Activated T-cell treated with anti-CD3 and anti-CD28 coated beads, Interleukin-2, amount 50 U/mL, for 24 hours (primary cell): Measurements from ENCODE around the gene P2RX5.
"Not testable (repeated sequence)": the region's sequence is repeated elsewhere in the genome, so short reads cannot be mapped to it uniquely, and the experiment has no call there.

Experiments
- DNase-seq: peaks from one replicate; pipeline ENCODE4 v3.0.0-alpha.2; 2020
- H3K27ac Mint-ChIP-seq: 2 replicates; pipeline ENCODE4 v1.8.0; 2020; ENCODE audit warnings: mild to moderate bottlenecking, mixed read lengths
- H3K27me3 Mint-ChIP-seq: 2 replicates; pipeline ENCODE4 v1.8.0; 2020; ENCODE audit warnings: mixed read lengths
- H3K36me3 Mint-ChIP-seq: 2 replicates; pipeline ENCODE4 v1.8.0; 2020; ENCODE audit warnings: low read depth, mixed read lengths
- H3K4me1 Mint-ChIP-seq: 2 replicates; pipeline ENCODE4 v1.8.0; 2020; ENCODE audit warnings: low read depth, mixed read lengths
- H3K4me3 Mint-ChIP-seq: 2 replicates; pipeline ENCODE4 v1.8.0; 2020; ENCODE audit warnings: mild to moderate bottlenecking, moderate library complexity, mixed read lengths
- H3K9me3 Mint-ChIP-seq: 2 replicates; pipeline ENCODE4 v1.8.0; 2020; ENCODE audit warnings: mixed read lengths

Gene P2RX5, protein sequence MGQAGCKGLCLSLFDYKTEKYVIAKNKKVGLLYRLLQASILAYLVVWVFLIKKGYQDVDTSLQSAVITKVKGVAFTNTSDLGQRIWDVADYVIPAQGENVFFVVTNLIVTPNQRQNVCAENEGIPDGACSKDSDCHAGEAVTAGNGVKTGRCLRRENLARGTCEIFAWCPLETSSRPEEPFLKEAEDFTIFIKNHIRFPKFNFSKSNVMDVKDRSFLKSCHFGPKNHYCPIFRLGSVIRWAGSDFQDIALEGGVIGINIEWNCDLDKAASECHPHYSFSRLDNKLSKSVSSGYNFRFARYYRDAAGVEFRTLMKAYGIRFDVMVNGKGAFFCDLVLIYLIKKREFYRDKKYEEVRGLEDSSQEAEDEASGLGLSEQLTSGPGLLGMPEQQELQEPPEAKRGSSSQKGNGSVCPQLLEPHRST

DNA sequence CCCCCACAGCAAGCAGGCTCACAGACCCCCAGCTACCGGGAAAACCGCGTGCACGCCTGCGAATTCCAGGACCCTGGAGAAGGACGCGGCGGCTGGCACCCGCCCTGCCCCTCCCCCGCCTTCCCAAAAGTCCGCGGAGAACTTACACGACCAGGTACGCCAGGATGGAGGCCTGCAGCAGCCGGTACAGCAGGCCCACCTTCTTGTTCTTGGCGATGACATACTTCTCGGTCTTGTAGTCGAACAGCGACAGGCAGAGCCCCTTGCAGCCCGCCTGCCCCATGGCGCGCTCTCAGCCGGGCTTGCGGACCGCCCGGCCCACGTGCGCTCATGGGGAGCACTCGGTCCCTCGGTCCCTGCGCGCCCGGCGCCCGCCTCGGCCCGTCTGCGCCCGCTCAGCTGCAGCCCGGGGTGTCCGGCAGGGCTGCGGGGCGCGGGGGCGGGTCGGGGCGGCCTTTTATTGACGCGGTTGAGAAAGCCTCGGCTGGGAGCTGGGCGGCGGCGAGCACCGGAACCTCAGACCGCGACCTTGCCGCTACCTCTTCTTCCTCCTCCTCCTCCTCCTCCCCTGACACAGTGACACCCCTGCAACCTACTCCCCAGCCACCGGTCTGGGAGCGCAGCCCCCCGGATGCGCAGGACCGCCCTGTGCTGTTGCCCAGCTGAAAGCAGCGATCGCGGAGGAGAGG, at the start of gene P2RX5:
Gene P2RX5 (minus strand): TSS at position 433 of the 689 bp plus-strand sequence. CDS start 150 bp downstream, at position 283.
- peak within 1 kb of the TSS; percentile 86 for H3K4me3 Mint-ChIP-seq
- H3K4me1 Mint-ChIP-seq = peaks cover 22% of the 10 kb centered on the region

DNA sequence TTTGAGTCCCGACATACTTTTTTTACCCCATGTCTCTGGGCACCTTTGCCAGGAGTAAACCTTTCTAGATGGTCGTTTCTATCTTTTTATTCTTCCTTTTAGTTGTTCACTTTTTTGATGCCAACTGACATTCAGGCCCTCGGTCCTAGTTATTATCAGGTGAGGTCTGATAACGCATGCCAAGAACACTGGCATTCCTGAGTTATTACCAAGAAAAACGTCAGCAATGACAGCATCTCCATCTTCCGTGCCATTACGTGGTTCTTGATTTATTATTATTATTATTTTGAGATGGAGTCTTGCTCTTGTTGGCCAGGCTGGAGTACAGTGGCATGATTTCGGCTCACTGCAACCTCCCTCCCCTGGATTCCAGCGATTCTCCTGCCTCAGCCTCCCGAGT, 49.1 kb upstream of the P2RX5 start:
- Mint-ChIP-seq H3K4me1 (peaks cover 30% of the 10 kb centered on the region), H3K9me3 (no peaks in the 10 kb centered on the region), H3K27me3 (no peaks in the 10 kb centered on the region), H3K4me3 (no peak overlapping the region), H3K36me3 (peaks cover 1% of the 10 kb centered on the region), H3K27ac (no peak overlapping the region)
- no peak for DNase-seq

More for the DNA sequence above, at the start of gene P2RX5:
- Mint-ChIP-seq H3K9me3 (peaks cover 4% of the 10 kb centered on the region), H3K27me3 (no peaks in the 10 kb centered on the region), H3K27ac (peak within 1 kb of the TSS; percentile 85), H3K36me3 (peaks cover 20% of the 10 kb centered on the region)
- DNase-seq = peak; percentile 74

DNA sequence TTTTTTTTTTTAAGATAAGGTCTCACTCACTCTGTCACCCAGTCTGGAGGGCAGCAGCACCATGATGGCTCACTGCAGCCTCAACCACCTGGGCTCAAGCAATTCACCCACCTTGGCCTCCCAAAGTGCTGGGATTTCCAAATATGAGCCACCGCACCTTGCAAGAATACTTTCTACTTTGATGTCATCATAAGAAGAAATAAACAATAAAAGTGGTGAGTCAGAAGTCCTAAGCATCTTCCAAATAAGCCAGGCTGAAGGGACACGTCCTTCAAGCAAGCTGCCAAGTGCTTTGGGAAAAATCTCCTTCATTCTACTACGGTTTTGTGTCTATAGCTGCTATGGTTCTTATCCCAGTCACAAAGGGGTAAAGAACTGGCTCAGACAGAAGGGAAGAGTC, 48.1 kb upstream of the P2RX5 start:
- H3K27ac Mint-ChIP-seq = no peak overlapping the region
- no peaks in the 10 kb centered on the region for H3K27me3 Mint-ChIP-seq
- H3K9me3 Mint-ChIP-seq = no peaks in the 10 kb centered on the region
- no peak overlapping the region for H3K4me3 Mint-ChIP-seq
- H3K36me3 Mint-ChIP-seq = peaks cover 1% of the 10 kb centered on the region
- H3K4me1 Mint-ChIP-seq = peaks cover 35% of the 10 kb centered on the region
- DNase-seq = no peak

DNA sequence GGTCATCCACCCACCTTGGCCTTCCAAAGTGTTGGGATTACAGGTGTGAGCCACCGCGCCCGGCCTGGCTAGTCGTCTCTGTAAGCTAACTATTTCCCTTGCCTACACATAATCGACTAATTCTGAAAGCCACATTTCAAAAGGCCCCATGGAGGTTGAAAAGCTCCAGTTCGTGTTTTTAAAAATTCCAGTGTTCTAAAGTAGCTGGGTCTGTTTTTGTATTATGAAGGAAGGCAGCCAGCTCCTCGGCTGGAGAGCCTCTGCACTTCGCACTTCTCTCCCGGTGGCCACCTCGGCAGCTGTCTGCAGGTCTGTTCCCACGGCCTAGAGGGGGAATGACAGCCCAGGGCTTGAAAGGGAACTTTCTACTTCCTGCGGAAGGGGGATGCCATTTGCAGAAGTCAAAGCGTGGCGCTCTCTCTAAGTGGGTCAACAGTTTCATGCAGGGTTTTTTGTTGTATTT, 44.7 kb upstream of the P2RX5 start:
- no peaks in the 10 kb centered on the region for H3K9me3 Mint-ChIP-seq
- H3K27me3 Mint-ChIP-seq = no peaks in the 10 kb centered on the region
- peak overlapping the region; percentile 6 for H3K4me3 Mint-ChIP-seq
- peak; percentile 62 for DNase-seq
- peaks cover 47% of the 10 kb centered on the region for H3K4me1 Mint-ChIP-seq
- H3K36me3 Mint-ChIP-seq = peaks cover 1% of the 10 kb centered on the region
- peak overlapping the region; percentile 75 for H3K27ac Mint-ChIP-seq

DNA sequence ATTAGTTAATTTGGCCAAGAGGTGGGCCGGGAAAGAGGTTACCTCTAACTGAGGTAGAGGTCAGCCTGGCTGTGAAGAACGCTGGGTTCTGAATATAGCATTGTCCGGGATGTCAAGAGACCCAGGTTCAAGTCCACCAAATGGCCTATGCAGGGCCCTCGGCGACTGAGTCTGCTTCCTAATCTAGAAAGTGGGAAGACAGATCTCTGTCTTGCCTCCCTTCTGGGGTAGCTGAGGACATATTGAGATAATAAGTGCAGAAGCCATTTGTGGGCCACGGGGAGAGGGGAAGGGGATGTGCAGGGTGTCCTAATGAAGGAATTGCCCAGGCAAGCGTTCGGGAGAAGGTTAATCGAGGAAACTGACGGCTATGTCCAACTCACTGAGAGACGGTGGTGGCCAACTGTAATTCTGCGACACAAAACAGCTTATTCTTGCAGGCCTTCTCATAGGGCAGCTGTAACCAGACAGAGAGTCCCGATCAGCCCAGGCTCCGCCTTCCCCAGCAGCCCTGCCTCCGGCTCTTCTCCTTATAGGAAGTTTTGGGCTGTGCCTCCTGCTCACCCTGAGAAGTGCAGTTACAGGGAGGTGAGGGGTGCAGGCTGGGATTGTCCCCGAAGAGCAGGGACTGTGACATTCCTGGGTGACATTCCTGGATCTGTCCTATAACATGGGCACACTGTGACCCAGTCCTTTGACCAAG, 43.6 kb upstream of the P2RX5 start:
- DNase-seq = no peak
- peaks cover 1% of the 10 kb centered on the region for H3K36me3 Mint-ChIP-seq
- H3K27ac Mint-ChIP-seq = peak overlapping the region; percentile 5
- no peak overlapping the region for H3K4me3 Mint-ChIP-seq
- H3K27me3 Mint-ChIP-seq = no peaks in the 10 kb centered on the region
- no peaks in the 10 kb centered on the region for H3K9me3 Mint-ChIP-seq
- peaks cover 47% of the 10 kb centered on the region for H3K4me1 Mint-ChIP-seq

DNA sequence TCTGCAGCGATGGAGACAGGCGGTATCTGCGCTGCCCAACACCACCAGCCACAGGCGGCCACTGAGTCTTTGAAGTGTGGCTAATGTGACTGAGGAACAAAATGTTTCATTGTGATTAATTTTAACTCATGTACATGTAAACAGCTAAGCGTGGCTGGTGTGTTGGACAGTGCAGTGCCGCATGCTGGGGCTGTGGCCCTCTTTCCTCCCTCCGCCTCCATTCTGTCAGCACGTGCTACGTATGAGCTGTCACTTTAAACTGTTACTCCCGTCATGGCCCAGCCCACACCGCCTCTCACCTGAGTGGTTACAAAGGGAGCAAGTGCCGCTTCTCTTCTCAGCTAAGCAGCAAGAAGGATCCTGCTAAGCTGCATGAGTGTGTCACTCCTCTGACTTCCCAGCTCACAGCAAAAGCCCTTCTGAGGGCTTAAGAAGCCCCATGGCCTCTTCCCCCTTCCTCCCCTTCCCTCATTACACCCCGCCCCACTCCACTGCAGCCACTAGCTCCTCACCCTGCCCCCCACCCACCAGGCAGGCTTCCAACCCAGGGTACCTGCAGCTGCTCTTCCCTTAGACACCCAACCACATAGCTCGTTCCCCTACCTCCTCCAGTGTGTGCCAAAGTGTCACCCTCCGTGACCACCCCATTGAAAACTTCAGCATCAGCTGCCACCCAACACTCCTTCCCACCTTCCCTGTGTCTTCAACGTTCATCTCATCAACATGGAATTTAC, 42.8 kb upstream of the P2RX5 start:
- H3K27ac Mint-ChIP-seq = peak overlapping the region; percentile 61
- peaks cover 44% of the 10 kb centered on the region for H3K4me1 Mint-ChIP-seq
- DNase-seq = peak; percentile 80
- no peaks in the 10 kb centered on the region for H3K27me3 Mint-ChIP-seq
- H3K36me3 Mint-ChIP-seq = peaks cover 1% of the 10 kb centered on the region
- H3K9me3 Mint-ChIP-seq = no peaks in the 10 kb centered on the region
- no peak overlapping the region for H3K4me3 Mint-ChIP-seq

DNA sequence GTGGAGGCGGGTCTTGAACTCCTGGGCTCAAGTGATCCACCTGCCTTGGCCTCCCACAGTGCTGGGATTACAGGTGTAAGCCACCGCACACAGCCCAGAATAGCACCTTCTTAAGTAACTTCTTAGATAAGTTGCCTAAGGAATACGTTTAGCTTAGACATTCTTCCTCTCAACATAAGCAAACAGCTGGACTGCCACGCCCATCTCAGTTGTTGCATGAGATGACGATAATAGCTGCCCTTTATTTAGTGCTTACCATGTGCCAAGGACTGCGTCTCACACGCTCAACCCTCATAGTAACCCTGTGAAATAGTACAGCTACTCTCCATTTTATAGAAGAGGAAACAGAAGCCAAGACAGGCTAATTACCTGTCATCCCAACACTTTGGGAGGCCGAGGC, 39.6 kb upstream of the P2RX5 start:
- Mint-ChIP-seq H3K4me3 (no peak overlapping the region), H3K4me1 (peaks cover 31% of the 10 kb centered on the region), H3K27ac (no peak overlapping the region), H3K9me3 (no peaks in the 10 kb centered on the region), H3K27me3 (no peaks in the 10 kb centered on the region), H3K36me3 (no peaks in the 10 kb centered on the region)
- no peak for DNase-seq

DNA sequence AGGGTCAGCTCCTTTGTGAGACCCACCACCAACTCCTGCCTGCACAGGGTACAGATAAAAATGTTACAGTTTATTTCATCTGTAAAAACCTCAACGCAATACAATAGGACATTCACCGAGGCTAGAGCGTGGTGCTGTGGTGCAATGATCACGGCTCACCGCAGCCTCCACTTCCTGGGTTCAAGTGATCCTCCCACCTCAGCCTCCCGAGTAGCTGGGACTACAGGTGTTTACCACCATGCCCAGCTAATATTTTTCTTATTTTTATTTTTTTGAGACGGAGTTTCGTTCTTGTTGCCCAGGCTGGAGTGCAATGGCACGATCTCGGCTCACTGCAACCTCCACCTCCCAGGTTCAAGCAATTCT, 38.9 kb upstream of the P2RX5 start:
- H3K27me3 Mint-ChIP-seq = not testable (repeated sequence)

DNA sequence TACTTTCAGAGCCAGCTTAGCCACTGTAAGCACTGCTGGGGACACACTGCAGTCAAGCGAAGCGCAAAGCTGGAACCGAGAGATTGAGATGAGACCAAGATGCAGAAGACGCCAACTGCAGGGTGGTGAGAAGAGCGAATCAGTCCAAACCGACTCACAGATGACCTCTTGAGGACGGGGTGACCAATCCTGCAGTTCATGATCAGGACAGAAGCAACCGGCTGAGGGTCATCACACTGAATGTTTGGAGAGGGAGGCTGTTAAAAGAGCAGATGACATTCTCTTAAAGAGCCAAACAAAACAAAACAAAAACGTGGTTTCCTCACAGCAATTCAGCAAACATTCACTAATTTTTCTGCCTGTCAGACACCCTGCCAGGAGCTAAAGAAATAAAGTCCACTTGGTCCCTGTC, 36.3 kb upstream of the P2RX5 start:
- H3K9me3 Mint-ChIP-seq = no peaks in the 10 kb centered on the region
- no peaks in the 10 kb centered on the region for H3K27me3 Mint-ChIP-seq
- no peak for DNase-seq
- H3K27ac Mint-ChIP-seq = no peak overlapping the region
- H3K4me1 Mint-ChIP-seq = peaks cover 2% of the 10 kb centered on the region
- no peak overlapping the region for H3K4me3 Mint-ChIP-seq
- peaks cover 19% of the 10 kb centered on the region for H3K36me3 Mint-ChIP-seq

More for the DNA sequence above, 38.9 kb upstream of the P2RX5 start:
- not testable (repeated sequence) for DNase-seq, H3K9me3 Mint-ChIP-seq, H3K27ac Mint-ChIP-seq, H3K4me3 Mint-ChIP-seq, H3K36me3 Mint-ChIP-seq
- peaks cover 25% of the 10 kb centered on the region for H3K4me1 Mint-ChIP-seq

DNA sequence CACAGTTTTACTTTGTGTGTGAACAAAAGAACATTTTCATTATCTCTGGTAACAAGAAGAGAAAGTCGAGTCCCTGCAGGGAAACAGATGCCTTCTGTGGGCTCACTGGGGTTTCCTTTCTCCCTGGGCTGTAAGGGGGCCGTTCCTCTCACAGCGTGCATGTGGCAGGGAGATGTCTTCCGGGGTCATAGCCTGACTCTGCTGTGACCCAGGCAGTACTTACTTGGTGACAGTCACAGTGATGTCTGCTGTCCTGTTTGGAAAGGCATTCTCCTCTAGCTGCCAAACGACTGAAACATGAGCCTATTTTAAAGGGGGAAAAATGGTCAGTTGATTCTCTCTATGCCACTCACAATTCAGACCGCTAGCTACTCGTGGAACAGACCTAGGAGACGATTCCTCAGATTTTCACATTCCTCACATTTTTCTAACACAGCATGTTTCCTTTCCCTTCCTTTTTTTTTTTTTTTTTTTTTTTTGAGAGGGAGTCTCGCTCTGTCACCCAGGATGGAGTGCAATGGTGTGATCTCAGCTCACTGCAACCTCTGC, 35.0 kb upstream of the P2RX5 start:
- peaks cover 9% of the 10 kb centered on the region for H3K4me1 Mint-ChIP-seq
- no peak overlapping the region for H3K27ac Mint-ChIP-seq
- no peaks in the 10 kb centered on the region for H3K9me3 Mint-ChIP-seq
- H3K36me3 Mint-ChIP-seq = peaks cover 30% of the 10 kb centered on the region
- no peak for DNase-seq
- no peaks in the 10 kb centered on the region for H3K27me3 Mint-ChIP-seq
- no peak overlapping the region for H3K4me3 Mint-ChIP-seq

DNA sequence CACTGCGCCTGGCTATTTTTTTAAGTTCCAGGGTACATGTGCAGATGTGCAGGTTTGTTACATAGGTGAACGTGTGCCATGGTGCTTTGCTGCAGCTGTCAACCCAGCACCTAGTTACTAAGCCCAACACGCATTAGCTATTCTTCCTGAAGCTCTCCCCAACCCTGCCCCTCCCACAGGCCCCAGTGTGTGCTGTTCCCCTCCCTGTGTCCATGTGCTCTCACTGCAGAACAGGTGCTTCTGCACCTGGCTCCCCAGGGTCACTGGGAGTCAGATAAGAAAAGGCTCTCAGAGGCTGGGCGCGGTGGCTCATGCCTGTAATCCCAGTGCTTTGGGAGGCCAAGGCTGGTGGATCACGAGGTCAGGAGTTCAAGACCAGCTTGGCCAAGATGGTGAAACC, 33.9 kb upstream of the P2RX5 start:
- H3K27me3 Mint-ChIP-seq = no peaks in the 10 kb centered on the region
- no peak overlapping the region for H3K27ac Mint-ChIP-seq
- no peaks in the 10 kb centered on the region for H3K9me3 Mint-ChIP-seq
- H3K36me3 Mint-ChIP-seq = peaks cover 41% of the 10 kb centered on the region
- peaks cover 20% of the 10 kb centered on the region for H3K4me1 Mint-ChIP-seq
- no peak for DNase-seq
- H3K4me3 Mint-ChIP-seq = no peak overlapping the region

DNA sequence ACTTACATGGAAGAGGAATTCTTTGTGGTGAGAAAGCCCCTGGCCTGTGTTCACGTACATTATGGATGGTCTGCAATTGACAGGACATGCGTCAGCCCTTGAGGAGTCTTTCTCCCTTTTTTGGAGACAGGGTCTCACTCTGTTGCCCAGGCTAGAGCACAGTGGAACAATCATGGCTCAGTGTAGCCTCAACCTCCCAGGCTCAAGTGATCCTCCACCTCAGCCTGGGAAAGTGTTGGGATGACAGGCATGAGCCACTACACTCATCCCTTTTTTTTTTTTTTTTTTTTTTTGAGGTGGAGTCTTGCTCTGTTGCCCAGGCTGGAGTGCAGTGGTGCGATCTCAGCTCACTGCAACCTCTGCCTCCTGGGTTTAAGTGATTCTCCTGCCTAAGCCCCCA, 32.1 kb upstream of the P2RX5 start:
- not testable (repeated sequence) for H3K27me3 Mint-ChIP-seq, H3K4me3 Mint-ChIP-seq, H3K9me3 Mint-ChIP-seq, H3K27ac Mint-ChIP-seq, DNase-seq
- Mint-ChIP-seq H3K4me1 (peaks cover 26% of the 10 kb centered on the region), H3K36me3 (peaks cover 57% of the 10 kb centered on the region)

DNA sequence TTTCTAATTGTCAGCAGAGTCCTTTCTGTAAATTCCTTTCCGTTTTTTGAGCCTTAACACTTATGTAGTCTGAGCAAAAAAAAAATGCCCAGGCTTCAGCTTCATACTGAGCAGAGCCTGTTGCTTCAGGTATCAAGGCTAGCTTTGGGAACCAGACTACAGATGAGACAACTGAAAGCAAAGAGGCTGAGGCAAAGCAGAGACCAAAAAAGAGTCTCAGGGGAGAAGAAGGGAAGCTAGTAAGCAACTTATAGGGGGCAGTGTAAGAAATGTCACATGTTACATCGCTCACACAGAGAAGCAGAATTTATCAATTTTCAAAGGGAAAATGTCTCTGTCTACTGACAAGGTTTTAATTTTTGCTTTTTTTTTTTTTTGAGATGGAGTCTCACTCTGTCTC, 31.1 kb upstream of the P2RX5 start:
- Mint-ChIP-seq H3K36me3 (peaks cover 67% of the 10 kb centered on the region), H3K9me3 (no peaks in the 10 kb centered on the region), H3K27me3 (no peaks in the 10 kb centered on the region), H3K27ac (no peak overlapping the region), H3K4me1 (peaks cover 33% of the 10 kb centered on the region), H3K4me3 (no peak overlapping the region)
- DNase-seq = no peak
